CD4-positive, alpha-beta T cell treated with Interleukin-17A for 4 hours (primary cell): Measurements from ENCODE around the gene HIVEP1.

Experiments used
- DNase-seq: peaks from one replicate; pipeline ENCODE4 v3.0.0-alpha.2; 2020; ENCODE audit warnings: mixed read lengths

Gene HIVEP1

GRCh38 chr6:12200015-12200564 lies 188.0 kb downstream of the HIVEP1 start:
- DNase-seq, result no peak

DNA sequence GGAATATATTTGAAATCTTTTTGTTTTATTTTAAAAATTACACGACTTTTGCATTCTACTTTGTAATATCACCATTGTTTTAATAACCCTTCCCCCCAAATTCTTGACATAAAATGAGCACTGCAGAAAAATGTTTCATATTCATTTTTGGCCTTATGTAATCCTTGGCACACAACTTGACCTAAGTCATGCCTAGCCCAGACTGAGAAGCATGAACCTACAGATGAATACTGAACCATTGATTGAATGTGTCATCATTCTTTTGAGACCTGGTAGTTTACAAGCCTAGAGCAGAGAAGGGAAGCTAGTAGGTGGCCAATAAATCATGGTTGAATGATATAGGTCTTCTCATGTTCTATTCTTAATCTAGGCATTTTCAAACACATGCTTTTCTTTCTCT lies 188.6 kb downstream of the HIVEP1 start:
- no peak for DNase-seq

GRCh38 chr6:12203001-12203400 lies 190.9 kb downstream of the HIVEP1 start:
- DNase-seq, result no peak

DNA sequence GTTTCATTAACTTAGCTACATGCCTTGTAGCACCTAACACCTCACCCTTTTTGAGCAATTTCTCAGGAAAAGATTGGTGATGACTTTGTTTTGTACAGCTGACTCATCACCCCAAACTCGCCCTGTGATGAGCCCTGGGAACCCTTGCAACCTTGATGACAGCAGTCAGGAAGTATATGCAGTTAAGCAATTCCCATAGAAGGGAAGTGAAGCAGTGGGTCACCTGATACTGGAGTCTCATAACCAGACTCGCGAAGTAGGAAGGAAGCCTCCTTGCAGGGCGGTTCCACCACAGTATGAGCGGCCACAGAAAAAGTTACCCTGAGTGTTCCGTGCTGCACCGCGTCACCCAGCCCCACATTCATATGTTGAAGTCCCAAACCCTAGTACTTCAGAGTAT lies 196.1 kb downstream of the HIVEP1 start:
- DNase-seq, result no peak

- no peak for DNase-seq
These were observed 196.6 kb downstream of the HIVEP1 start for GRCh38 chr6:12208673-12209072.
